K562 (cell line): Measurements from ENCODE around the gene LRRC8A. TPM values are rescaled to one million over a fixed set of nuclear protein-coding genes. Genes with fewer than 3 reads are reported as not detected.
A peak's percentile ranks its signal among the peaks of the same experiment; 100 is the strongest.

Experiments used
- CBFB ChIP-seq: sonication (generic); formaldehyde crosslinking; IDR thresholded peaks from 2 replicates; pipeline ENCODE4 v1.4.0; 2020; ENCODE audit warnings: mild to moderate bottlenecking, missing genetic modification reagents
- GABPA ChIP-seq: fragments of 200-800 bp; sonication (Bioruptor generic); conservative IDR thresholded peaks from 2 replicates; pipeline ENCODE4 v1.6.1; 2016; ENCODE audit warnings: low read depth, missing genetic modification characterization, missing compliant biosample characterization
- MTA3 ChIP-seq: fragments of 450-650 bp; formaldehyde crosslinking; IDR thresholded peaks from 2 replicates; pipeline ENCODE4 v1.6.1; 2017; ENCODE audit warnings: mild to moderate bottlenecking, borderline replicate concordance
- NCOA6 ChIP-seq: fragments of 450-650 bp; IDR thresholded peaks from 2 replicates; pipeline ENCODE4 v1.6.1; 2017; ENCODE audit warnings: mild to moderate bottlenecking
- RB1 ChIP-seq: fragments of 450-650 bp; IDR thresholded peaks from 2 replicates; pipeline ENCODE4 v1.6.1; 2017; ENCODE audit warnings: low read depth, mild to moderate bottlenecking
- SAFB ChIP-seq: fragments of 200-400 bp; formaldehyde crosslinking; IDR thresholded peaks from 2 replicates; pipeline ENCODE4 v1.6.1; 2017; ENCODE audit warnings: low read depth, low read length, borderline replicate concordance
- ZNF165 ChIP-seq: fragments of 250-450 bp; sonication (Bioruptor Pico); IDR thresholded peaks from 2 replicates; pipeline ENCODE4 v1.4.0; 2020; ENCODE audit warnings: borderline replicate concordance
- polyA plus RNA-seq, 8 experiments: library from polyadenylated mRNA; depleted of rRNA in 4 of 8; stranded (reverse) in 5 of 8; unstranded in 3 of 8; fragments of >200 nt; fragmentation: Nextera tagmentation in 2 of 8; fragmentation: Illumina TruSeq in 1 of 8; extraction: Ambion mirVana in 2 of 8; extraction: Trizol in 1 of 8; gene quantifications; 2 replicates each; pipeline versions ENCODE4 v1.2.1 to v1.2.3, GENCODE V29; 2011 to 2014; ENCODE audit warnings: inconsistent platforms in 1 of 8, missing spikeins in 1 of 8
- total RNA-seq, 7 experiments: library from RNA; depleted of rRNA in 6 of 7; stranded (reverse); fragments of >200 nt in 6 of 7; fragmentation: Illumina TruSeq in 2 of 7; extraction: Trizol in 2 of 7; gene quantifications; 2 replicates each; pipeline versions ENCODE4 v1.2.1 to v1.2.3, GENCODE V29; 2011 to 2021; ENCODE audit warnings: low replicate concordance in 1 of 7
- TF ChIP-seq, protein P1 (sequence below): sonication (generic); formaldehyde crosslinking; IDR thresholded peaks from 2 replicates; pipeline ENCODE4 v1.8.0; 2023; ENCODE audit warnings: mild to moderate bottlenecking, missing genetic modification reagents
- TF ChIP-seq, protein P2 (sequence below): fragments of 200-800 bp; sonication (Bioruptor generic); IDR thresholded peaks from 2 replicates; pipeline ENCODE4 v1.6.1; 2016; ENCODE audit warnings: missing genetic modification characterization, missing compliant biosample characterization
- TF ChIP-seq, protein P3 (sequence below): fragments of 450-650 bp; IDR thresholded peaks from 2 replicates; pipeline ENCODE4 v1.6.1; 2018; ENCODE audit warnings: mild to moderate bottlenecking, low read depth; ENCODE audit not compliant: partially characterized antibody
- TF ChIP-seq, protein P4 (sequence below): fragments of 450-650 bp; IDR thresholded peaks from 2 replicates; pipeline ENCODE4 v1.6.1; 2016; ENCODE audit warnings: borderline replicate concordance
- TF ChIP-seq, protein P5 (sequence below): sonication (generic); formaldehyde crosslinking; IDR thresholded peaks from 2 replicates; pipeline ENCODE4 v1.8.0; 2022; ENCODE audit warnings: mild to moderate bottlenecking, missing genetic modification reagents

Gene LRRC8A
- total and polyA plus RNA-seq, 9 of the 15 experiments (the other 6 are each of a cell fraction or from before 2014, with no cell fraction given) = 2.9 to 24.7 (median 8.9) TPM

- TF ChIP-seq, protein P1, sequence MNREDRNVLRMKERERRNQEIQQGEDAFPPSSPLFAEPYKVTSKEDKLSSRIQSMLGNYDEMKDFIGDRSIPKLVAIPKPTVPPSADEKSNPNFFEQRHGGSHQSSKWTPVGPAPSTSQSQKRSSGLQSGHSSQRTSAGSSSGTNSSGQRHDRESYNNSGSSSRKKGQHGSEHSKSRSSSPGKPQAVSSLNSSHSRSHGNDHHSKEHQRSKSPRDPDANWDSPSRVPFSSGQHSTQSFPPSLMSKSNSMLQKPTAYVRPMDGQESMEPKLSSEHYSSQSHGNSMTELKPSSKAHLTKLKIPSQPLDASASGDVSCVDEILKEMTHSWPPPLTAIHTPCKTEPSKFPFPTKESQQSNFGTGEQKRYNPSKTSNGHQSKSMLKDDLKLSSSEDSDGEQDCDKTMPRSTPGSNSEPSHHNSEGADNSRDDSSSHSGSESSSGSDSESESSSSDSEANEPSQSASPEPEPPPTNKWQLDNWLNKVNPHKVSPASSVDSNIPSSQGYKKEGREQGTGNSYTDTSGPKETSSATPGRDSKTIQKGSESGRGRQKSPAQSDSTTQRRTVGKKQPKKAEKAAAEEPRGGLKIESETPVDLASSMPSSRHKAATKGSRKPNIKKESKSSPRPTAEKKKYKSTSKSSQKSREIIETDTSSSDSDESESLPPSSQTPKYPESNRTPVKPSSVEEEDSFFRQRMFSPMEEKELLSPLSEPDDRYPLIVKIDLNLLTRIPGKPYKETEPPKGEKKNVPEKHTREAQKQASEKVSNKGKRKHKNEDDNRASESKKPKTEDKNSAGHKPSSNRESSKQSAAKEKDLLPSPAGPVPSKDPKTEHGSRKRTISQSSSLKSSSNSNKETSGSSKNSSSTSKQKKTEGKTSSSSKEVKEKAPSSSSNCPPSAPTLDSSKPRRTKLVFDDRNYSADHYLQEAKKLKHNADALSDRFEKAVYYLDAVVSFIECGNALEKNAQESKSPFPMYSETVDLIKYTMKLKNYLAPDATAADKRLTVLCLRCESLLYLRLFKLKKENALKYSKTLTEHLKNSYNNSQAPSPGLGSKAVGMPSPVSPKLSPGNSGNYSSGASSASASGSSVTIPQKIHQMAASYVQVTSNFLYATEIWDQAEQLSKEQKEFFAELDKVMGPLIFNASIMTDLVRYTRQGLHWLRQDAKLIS (CRISPR knock-in tag) = peak; percentile 58; the same call in 1 of the 2 replicates
- TF ChIP-seq, protein P2, sequence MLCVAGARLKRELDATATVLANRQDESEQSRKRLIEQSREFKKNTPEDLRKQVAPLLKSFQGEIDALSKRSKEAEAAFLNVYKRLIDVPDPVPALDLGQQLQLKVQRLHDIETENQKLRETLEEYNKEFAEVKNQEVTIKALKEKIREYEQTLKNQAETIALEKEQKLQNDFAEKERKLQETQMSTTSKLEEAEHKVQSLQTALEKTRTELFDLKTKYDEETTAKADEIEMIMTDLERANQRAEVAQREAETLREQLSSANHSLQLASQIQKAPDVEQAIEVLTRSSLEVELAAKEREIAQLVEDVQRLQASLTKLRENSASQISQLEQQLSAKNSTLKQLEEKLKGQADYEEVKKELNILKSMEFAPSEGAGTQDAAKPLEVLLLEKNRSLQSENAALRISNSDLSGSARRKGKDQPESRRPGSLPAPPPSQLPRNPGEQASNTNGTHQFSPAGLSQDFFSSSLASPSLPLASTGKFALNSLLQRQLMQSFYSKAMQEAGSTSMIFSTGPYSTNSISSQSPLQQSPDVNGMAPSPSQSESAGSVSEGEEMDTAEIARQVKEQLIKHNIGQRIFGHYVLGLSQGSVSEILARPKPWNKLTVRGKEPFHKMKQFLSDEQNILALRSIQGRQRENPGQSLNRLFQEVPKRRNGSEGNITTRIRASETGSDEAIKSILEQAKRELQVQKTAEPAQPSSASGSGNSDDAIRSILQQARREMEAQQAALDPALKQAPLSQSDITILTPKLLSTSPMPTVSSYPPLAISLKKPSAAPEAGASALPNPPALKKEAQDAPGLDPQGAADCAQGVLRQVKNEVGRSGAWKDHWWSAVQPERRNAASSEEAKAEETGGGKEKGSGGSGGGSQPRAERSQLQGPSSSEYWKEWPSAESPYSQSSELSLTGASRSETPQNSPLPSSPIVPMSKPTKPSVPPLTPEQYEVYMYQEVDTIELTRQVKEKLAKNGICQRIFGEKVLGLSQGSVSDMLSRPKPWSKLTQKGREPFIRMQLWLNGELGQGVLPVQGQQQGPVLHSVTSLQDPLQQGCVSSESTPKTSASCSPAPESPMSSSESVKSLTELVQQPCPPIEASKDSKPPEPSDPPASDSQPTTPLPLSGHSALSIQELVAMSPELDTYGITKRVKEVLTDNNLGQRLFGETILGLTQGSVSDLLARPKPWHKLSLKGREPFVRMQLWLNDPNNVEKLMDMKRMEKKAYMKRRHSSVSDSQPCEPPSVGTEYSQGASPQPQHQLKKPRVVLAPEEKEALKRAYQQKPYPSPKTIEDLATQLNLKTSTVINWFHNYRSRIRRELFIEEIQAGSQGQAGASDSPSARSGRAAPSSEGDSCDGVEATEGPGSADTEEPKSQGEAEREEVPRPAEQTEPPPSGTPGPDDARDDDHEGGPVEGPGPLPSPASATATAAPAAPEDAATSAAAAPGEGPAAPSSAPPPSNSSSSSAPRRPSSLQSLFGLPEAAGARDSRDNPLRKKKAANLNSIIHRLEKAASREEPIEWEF (CRISPR knock-in tag) = no peak
- TF ChIP-seq SAFB = peak; percentile 77; the same call in 1 of the 2 replicates
- TF ChIP-seq CBFB (CRISPR knock-in tag) = peak; percentile 75; the same call in 1 of the 2 replicates
- TF ChIP-seq, protein P3, sequence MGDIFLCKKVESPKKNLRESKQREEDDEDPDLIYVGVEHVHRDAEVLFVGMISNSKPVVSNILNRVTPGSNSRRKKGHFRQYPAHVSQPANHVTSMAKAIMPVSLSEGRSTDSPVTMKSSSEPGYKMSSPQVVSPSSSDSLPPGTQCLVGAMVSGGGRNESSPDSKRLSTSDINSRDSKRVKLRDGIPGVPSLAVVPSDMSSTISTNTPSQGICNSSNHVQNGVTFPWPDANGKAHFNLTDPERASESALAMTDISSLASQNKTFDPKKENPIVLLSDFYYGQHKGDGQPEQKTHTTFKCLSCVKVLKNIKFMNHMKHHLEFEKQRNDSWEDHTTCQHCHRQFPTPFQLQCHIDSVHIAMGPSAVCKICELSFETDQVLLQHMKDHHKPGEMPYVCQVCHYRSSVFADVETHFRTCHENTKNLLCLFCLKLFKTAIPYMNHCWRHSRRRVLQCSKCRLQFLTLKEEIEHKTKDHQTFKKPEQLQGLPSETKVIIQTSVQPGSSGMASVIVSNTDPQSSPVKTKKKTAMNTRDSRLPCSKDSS = no peak
- TF ChIP-seq, protein P4, sequence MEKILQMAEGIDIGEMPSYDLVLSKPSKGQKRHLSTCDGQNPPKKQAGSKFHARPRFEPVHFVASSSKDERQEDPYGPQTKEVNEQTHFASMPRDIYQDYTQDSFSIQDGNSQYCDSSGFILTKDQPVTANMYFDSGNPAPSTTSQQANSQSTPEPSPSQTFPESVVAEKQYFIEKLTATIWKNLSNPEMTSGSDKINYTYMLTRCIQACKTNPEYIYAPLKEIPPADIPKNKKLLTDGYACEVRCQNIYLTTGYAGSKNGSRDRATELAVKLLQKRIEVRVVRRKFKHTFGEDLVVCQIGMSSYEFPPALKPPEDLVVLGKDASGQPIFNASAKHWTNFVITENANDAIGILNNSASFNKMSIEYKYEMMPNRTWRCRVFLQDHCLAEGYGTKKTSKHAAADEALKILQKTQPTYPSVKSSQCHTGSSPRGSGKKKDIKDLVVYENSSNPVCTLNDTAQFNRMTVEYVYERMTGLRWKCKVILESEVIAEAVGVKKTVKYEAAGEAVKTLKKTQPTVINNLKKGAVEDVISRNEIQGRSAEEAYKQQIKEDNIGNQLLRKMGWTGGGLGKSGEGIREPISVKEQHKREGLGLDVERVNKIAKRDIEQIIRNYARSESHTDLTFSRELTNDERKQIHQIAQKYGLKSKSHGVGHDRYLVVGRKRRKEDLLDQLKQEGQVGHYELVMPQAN = 0 out of 2 replicates have a peak, but pooled peaks have one; percentile 79
- TF ChIP-seq RB1 = peak; percentile 92
- no peak for TF ChIP-seq ZNF165 (CRISPR knock-in tag)
- TF ChIP-seq, protein P5, sequence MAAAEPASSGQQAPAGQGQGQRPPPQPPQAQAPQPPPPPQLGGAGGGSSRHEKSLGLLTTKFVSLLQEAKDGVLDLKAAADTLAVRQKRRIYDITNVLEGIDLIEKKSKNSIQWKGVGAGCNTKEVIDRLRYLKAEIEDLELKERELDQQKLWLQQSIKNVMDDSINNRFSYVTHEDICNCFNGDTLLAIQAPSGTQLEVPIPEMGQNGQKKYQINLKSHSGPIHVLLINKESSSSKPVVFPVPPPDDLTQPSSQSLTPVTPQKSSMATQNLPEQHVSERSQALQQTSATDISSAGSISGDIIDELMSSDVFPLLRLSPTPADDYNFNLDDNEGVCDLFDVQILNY (CRISPR knock-in tag) = no peak; the same call in 1 of the 2 replicates
- no peak for TF ChIP-seq NCOA6
- peak; percentile 32; the same call in 1 of the 2 replicates for TF ChIP-seq GABPA (tag)
- peak; percentile 63; the same call in 1 of the 2 replicates for TF ChIP-seq MTA3
Observed at GRCh38 chr9:128947527-128948301, 65.8 kb downstream of the LRRC8A start, which contains the start of the genes DOLK and NUP188 (continued).
